Heart left ventricle (tissue), 13 donors: ENCODE measurements around the gene HNRNPDL.

Source experiments
- POLR2A ChIP-seq, 2 donors: fragments of 450-650 bp; IDR thresholded peaks; one replicate each; pipeline ENCODE4 v1.6.1; 2017; ENCODE audit warnings: antibody characterized with exemption in 2 of 2, mild to moderate bottlenecking in 2 of 2, moderate library complexity in 2 of 2
- TF ChIP-seq, protein P1 (sequence below), 12 donors: fragments of 200-600 bp; sonication (generic) in 4 of 12; IDR thresholded peaks; one replicate each; pipeline versions ENCODE4 v1.5.0 to v1.8.0; 2018 to 2022; ENCODE audit warnings: antibody characterized with exemption in 12 of 12, mild to moderate bottlenecking in 5 of 12
- donor health status: ischemic (EF 13 %, LVEDD 7.1; RV severe dilation, severe dysfunction).
- donor health status: DM: no; HTN: yes; CAD: no.
- donor health status: DM: no; HTN: no; CAD: no.
- donor health status: ischemic (EF 25% LVEDD 6.9; RV normal size, moderate dysfunction).
- donor health status: ischemic (EF 25% LVEDD 5.7; RV mildly dilated, moderate dysfunction).
- donor health status: ischemic (EF 35%, LVEDD 5.7; RV mildly dilated, moderate dysfunction).
- donor health status: nonischemic (EF 11% LVEDD 7.7; RV severe dilation, severe dysfunction).
- donor health status: DM: yes; HTN: yes; CAD: no.
- donor health status: PGD.
- donor health status: ischemic (EF 29% LVEDD 5.4; RV normal size, mild dysfunction).
- donor health status: nonischemic (EF 23%, LVEDD 6.1; RV moderate dilation, normal function).

DNA sequence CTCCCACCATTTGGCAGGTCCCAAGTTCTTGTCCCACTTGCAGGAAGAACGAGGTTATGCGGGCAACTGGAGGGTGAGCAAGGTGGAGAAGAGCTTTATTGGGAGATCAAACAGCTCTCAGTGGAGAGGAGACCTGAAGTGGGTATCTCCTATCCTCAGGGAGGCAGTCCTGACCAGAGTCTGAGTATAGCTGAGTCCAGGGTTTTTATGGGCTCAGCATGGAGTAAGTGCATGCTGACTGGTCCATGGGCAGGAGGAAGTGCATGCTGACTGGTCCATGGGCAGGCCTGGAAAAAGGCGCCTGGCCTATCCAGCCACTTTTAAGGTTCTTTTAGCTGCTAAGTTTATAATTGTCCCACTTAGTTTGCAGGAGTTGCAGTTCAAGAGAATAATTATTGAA, 49.0 kb downstream of the HNRNPDL start:
- TF ChIP-seq, protein P1, sequence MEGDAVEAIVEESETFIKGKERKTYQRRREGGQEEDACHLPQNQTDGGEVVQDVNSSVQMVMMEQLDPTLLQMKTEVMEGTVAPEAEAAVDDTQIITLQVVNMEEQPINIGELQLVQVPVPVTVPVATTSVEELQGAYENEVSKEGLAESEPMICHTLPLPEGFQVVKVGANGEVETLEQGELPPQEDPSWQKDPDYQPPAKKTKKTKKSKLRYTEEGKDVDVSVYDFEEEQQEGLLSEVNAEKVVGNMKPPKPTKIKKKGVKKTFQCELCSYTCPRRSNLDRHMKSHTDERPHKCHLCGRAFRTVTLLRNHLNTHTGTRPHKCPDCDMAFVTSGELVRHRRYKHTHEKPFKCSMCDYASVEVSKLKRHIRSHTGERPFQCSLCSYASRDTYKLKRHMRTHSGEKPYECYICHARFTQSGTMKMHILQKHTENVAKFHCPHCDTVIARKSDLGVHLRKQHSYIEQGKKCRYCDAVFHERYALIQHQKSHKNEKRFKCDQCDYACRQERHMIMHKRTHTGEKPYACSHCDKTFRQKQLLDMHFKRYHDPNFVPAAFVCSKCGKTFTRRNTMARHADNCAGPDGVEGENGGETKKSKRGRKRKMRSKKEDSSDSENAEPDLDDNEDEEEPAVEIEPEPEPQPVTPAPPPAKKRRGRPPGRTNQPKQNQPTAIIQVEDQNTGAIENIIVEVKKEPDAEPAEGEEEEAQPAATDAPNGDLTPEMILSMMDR (IDR thresholded peaks at IDR 0.05), result no peak
- no peak for TF ChIP-seq POLR2A (IDR thresholded peaks at IDR 0.05)
